Pancreas (tissue), 10 donors: ENCODE data around the gene SRGAP3. TPM values are rescaled to one million over a fixed set of nuclear protein-coding genes. Genes with fewer than 3 reads are reported as not detected.

Experiments
- ATAC-seq, 4 donors: fragments of 200-7000 bp; cut with Tn5 transposase; one replicate each; pipeline versions ENCODE4 v1.8.0 to v1.9.1; 2020; ENCODE audit warnings: mild to moderate bottlenecking in 4 of 4, moderate library complexity in 4 of 4
- DNase-seq, 6 donors: peaks; one replicate each; pipeline ENCODE4 v3.0.0-alpha.2; 2020
- FAIRE-seq: peaks from 2 replicates; lab custom pipeline; 2012; peaks lifted over from hg19 to GRCh38; lab: Jason Lieb, UNC
- H3K27ac ChIP-seq, 4 donors: fragments of 200-600 bp; sonication (generic); 1 replicate in 3 of 4; 2 replicates in 1 of 4; pipeline versions ENCODE4 v1.5.0 to v1.8.0; 2020
- H3K27me3 ChIP-seq, 4 donors: fragments of 200-600 bp; one replicate each; pipeline ENCODE4 v1.8.0; 2021
- H3K36me3 ChIP-seq, 3 donors: fragments of 200-600 bp; sonication (generic) in 1 of 3; one replicate each; pipeline versions ENCODE4 v1.5.0 to v1.8.0; 2020 to 2021
- H3K4me1 ChIP-seq, 3 donors: fragments of 200-600 bp; one replicate each; pipeline ENCODE4 v1.8.0; 2021
- H3K4me3 ChIP-seq, 4 donors: fragments of 200-600 bp; sonication (generic) in 2 of 4; one replicate each; pipeline versions ENCODE4 v1.5.0 to v1.8.0; 2020 to 2021
- H3K9me3 ChIP-seq, 4 donors: fragments of 200-600 bp; one replicate each; pipeline ENCODE4 v1.8.0; 2021
- WGBS, 2 donors: extraction: QIAGEN DNeasy Blood & Tissue Kit; methylation state at CpG; one replicate each; pipeline ENCODE4 v1.1.7; 2013; 5-methylcytosine and 5-hydroxymethylcytosine counted together
- intact Hi-C, 3 donors: fragments of 100-400 bp; cut with DNase I; formaldehyde crosslinking; loops; one replicate each; pipeline versions ENCODE4 v1.11.1 to v1.14.2; 2022
- polyA plus RNA-seq, 2 donors: library from polyadenylated mRNA; stranded (reverse); fragments of 200-250 nt; gene quantifications; one replicate each; pipeline ENCODE4 v1.2.3, GENCODE V29; 2013
- total RNA-seq, 6 donors: library from RNA; stranded (reverse); fragmentation: NEBNext Ultra II Directional in 4 of 6; extraction: Animal tissue kit (Norgen Biotek cat#: 25700) in 4 of 6; gene quantifications; one replicate each; pipeline versions ENCODE4 v1.2.1 to v1.2.4, GENCODE V29; 2021 to 2023
- TF ChIP-seq, protein P1 (sequence below), 4 donors: fragments of 200-600 bp; sonication (generic) in 3 of 4; IDR thresholded peaks; one replicate each; pipeline versions ENCODE4 v1.5.0 to v1.8.0; 2021; ENCODE audit warnings: antibody characterized with exemption in 4 of 4
- donor health status: healthy with polysubstance abuse.
- donor health status: DM: no; HTN: no; CAD: no; lungs with moderate emphysema.
- donor health status: DM: no; HTN: no; CAD: no.
- donor health status: control.
- donor health status: control.
- donor health status: Bipolar disorder and iron deficiency.
- donor health status: DM: yes; HTN: yes; CAD: no.
- donor health status: DM: no; HTN: no; CAD: no.
- donor health status: DM: no; HTN: no; CAD: no.
- donor health status: DM: yes; HTN: yes; CAD: no.

Gene SRGAP3
- total and polyA plus RNA-seq, 8 donors = 1.9 to 6.5 (median 3.0) TPM

DNA sequence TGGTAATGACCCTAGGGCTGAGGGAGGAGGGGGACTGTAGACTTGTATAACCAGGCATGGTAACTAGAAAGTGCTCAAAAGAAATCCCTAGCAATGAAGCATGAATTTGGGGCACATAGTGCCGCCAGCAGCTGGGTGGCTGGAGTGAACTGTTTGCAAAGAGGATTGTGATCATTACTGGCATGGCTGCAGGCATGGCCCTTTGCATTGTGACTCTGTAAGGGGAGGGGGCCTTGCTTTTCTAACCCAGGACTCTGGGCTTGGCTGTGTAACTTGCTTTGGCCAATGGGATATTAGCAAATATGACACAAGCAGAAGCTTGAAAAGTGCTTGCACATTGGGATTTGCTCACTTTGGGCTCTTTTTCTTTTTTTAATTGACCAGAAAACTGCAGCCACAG lies 173.7 kb downstream of the SRGAP3 start:
- no peak for DNase-seq
- Histone ChIP-seq H3K4me1 (no peaks in the 10 kb centered on the region), H3K27me3 (no peaks in the 10 kb centered on the region), H3K27ac (no peak overlapping the region), H3K36me3 (no peaks in the 10 kb centered on the region), H3K4me3 (no peak overlapping the region), H3K9me3 (no peaks in the 10 kb centered on the region)
- intact Hi-C loops = no loop called here
- 92 to 100% methylated on average over 1 of the region's 1 CpG for WGBS, 2 donors
- TF ChIP-seq, protein P1, sequence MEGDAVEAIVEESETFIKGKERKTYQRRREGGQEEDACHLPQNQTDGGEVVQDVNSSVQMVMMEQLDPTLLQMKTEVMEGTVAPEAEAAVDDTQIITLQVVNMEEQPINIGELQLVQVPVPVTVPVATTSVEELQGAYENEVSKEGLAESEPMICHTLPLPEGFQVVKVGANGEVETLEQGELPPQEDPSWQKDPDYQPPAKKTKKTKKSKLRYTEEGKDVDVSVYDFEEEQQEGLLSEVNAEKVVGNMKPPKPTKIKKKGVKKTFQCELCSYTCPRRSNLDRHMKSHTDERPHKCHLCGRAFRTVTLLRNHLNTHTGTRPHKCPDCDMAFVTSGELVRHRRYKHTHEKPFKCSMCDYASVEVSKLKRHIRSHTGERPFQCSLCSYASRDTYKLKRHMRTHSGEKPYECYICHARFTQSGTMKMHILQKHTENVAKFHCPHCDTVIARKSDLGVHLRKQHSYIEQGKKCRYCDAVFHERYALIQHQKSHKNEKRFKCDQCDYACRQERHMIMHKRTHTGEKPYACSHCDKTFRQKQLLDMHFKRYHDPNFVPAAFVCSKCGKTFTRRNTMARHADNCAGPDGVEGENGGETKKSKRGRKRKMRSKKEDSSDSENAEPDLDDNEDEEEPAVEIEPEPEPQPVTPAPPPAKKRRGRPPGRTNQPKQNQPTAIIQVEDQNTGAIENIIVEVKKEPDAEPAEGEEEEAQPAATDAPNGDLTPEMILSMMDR (IDR thresholded peaks at IDR 0.05) = no peak
- no peak for FAIRE-seq
- ATAC-seq = no peak

DNA sequence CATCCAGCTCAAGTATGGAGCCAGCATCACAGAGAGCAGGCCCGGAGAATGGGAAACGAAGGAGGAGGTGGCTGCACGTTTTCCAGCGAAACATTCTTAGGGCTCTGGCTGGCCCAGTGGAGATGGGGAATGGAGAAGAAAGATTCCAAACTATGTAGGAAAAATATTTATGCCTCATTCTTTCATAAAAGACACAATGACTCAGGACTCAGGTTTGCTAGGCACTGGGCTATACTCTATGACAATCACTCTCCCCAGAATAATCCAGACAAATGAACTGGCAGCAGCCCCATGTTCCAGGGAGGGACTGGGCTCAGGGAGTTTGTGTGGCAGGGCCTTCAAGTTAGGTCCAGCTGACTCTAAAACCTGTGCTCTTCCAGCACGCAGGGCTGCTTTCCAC lies 175.4 kb downstream of the SRGAP3 start:
- WGBS, 2 donors = 73 to 82% methylated on average over 5 of the region's 5 CpGs
- no peaks in the 10 kb centered on the region for H3K27me3 ChIP-seq
- intact Hi-C loops = loop anchor here in 1 of 3 donors (5.0 kb wide), 1 partner anchor 82 kb away; no protein-coding TSS in a partner anchor
- ATAC-seq (no peak), DNase-seq (no peak), FAIRE-seq (no peak)
- H3K4me3 ChIP-seq = no peak overlapping the region
- TF ChIP-seq, protein P1 (IDR thresholded peaks at IDR 0.05) = no peak
- H3K9me3 ChIP-seq = no peaks in the 10 kb centered on the region
- no peak overlapping the region for H3K27ac ChIP-seq
- H3K4me1 ChIP-seq = no peaks in the 10 kb centered on the region
- H3K36me3 ChIP-seq = no peaks in the 10 kb centered on the region

DNA sequence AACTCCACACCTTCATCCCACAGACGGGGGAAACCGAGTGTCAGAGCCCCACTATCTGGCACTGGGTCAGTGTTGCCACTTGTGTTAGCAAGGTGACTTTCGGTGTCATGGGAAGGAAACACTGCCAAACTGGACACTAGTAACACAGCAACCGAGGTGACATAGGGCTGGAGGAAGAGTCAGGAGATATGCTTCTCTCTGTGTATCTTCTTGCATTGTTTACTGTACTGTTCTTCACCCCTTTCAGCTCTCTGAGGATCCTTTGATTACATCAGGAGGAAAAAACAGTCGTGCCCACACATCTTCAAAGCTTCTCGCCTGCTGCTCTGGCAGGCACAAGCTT lies 176.8 kb downstream of the SRGAP3 start:
- no peaks in the 10 kb centered on the region for H3K9me3 ChIP-seq
- WGBS, 2 donors = 75 to 78% methylated on average over 6 of the region's 6 CpGs
- no peak for FAIRE-seq
- H3K36me3 ChIP-seq = no peaks in the 10 kb centered on the region
- ATAC-seq = no peak
- TF ChIP-seq, protein P1 (IDR thresholded peaks at IDR 0.05) = no peak
- intact Hi-C loops = loop anchor here in 1 of 3 donors (5.0 kb wide), 1 partner anchor 80 kb away; no protein-coding TSS in a partner anchor
- H3K27me3 ChIP-seq = no peaks in the 10 kb centered on the region
- H3K4me3 ChIP-seq = no peak overlapping the region
- no peaks in the 10 kb centered on the region for H3K4me1 ChIP-seq
- no peak overlapping the region for H3K27ac ChIP-seq
- DNase-seq = no peak

DNA sequence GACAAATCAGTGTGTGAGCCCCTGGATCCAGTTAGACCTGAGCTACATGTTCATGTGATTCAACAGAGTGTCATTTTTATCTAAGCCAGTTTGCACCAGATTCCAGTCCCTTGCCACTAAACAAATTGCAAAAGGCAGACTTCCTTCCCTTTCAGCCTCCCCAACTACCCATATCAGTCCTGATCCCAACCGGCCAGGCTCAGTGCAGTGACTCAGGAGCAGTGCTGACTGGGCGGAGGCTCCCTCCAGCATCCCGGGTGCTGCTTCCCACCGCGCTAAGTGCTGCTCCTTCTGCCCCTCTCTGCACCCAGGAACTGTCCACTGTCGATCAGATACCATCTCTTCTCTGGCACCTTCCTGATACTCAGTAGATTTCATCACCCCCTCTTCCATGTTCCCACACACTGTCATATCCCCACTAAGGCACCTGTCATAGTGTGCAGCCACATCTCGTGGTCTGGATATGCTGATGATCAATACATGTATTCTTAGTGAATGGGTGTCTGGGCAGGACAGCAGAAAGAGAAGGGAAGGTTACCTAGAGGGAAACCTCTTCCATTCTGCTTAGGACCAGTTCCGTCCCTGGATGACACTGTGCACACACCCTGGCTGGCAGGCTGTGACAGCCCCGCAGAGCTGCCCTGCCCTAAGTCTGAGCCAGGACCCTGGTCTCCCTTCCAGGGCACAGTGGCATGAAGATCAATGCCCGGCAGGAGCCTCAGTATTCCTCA lies 177.3 kb downstream of the SRGAP3 start:
- Histone ChIP-seq H3K4me3 (no peak overlapping the region), H3K27me3 (no peaks in the 10 kb centered on the region), H3K27ac (no peak overlapping the region), H3K36me3 (no peaks in the 10 kb centered on the region), H3K9me3 (no peaks in the 10 kb centered on the region), H3K4me1 (no peaks in the 10 kb centered on the region)
- DNase-seq (no peak), FAIRE-seq (no peak), ATAC-seq (no peak)
- 74 to 78% methylated on average over 10 of the region's 10 CpGs for WGBS, 2 donors
- intact Hi-C loops = loop anchor here in 1 of 3 donors (5.0 kb wide), 1 partner anchor 80 kb away; no protein-coding TSS in a partner anchor
- TF ChIP-seq, protein P1 (IDR thresholded peaks at IDR 0.05) = no peak

DNA sequence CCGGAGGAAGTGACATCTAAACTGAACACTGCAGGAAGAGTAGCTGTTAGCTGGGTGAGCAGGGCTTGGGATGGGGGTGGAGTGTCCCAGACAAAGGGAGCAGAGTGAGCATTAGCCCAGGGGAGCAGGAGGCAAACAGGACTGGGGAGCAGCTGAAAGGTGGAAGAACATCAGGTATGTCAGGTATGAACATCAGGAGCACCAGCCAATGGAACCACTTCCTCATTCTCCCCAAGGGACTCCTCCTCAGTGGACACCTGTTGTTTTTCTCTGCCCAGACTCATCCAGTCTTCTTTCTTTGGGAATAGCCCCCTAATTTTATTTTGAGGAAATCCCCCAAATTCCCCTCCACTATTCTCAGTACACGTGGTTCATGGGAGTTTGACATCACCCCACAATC lies 178.5 kb downstream of the SRGAP3 start:
- TF ChIP-seq, protein P1 (IDR thresholded peaks at IDR 0.05) = no peak
- Histone ChIP-seq H3K4me1 (no peaks in the 10 kb centered on the region), H3K4me3 (no peak overlapping the region), H3K9me3 (no peaks in the 10 kb centered on the region), H3K36me3 (no peaks in the 10 kb centered on the region), H3K27me3 (no peaks in the 10 kb centered on the region), H3K27ac (no peak overlapping the region)
- DNase-seq = no peak
- 76 to 91% methylated on average over 2 of the region's 2 CpGs for WGBS, 2 donors
- no peak for ATAC-seq
- intact Hi-C loops = loop anchor here in 1 of 3 donors (5.0 kb wide), 1 partner anchor 79 kb away; no protein-coding TSS in a partner anchor
- no peak for FAIRE-seq
